ENCODE results near the gene ZBTB2.
"Not testable (repeated sequence)": the region's sequence is repeated elsewhere in the genome, so short reads cannot be mapped to it uniquely, and the experiment has no call there.

ZBTB2 gene

GRCh38 chr6:151365233-151365632, 26.1 kb downstream of the ZBTB2 start:
- no peak for DNase-seq

- DNase-seq: no peak
Observed at GRCh38 chr6:151359486-151359885, 31.9 kb downstream of the ZBTB2 start.

- DNase-seq: no peak
Observed at GRCh38 chr6:151358475-151358874, 32.9 kb downstream of the ZBTB2 start.

GRCh38 chr6:151357758-151358436, 33.5 kb downstream of the ZBTB2 start:
- no peak for DNase-seq

- DNase-seq: not testable (repeated sequence)
Observed at GRCh38 chr6:151356983-151357382, 34.4 kb downstream of the ZBTB2 start.

- no peak for DNase-seq
Observed at GRCh38 chr6:151353795-151354194, 37.6 kb downstream of the ZBTB2 start.

GRCh38 chr6:151352410-151353396, 38.7 kb downstream of the ZBTB2 start:
- no peak for DNase-seq

- DNase-seq: no peak
Observed at GRCh38 chr6:151351731-151352130, 39.6 kb downstream of the ZBTB2 start.

- DNase-seq: no peak
Observed at GRCh38 chr6:151351146-151351700, 40.1 kb downstream of the ZBTB2 start.

GRCh38 chr6:151350442-151351145, 40.8 kb downstream of the ZBTB2 start:
- no peak for DNase-seq

- no peak for DNase-seq
Observed at GRCh38 chr6:151349651-151350270, 41.6 kb downstream of the ZBTB2 start.

- not testable (repeated sequence) for DNase-seq
Observed at GRCh38 chr6:151342750-151343149, 48.6 kb downstream of the ZBTB2 start.

- DNase-seq: no peak
Observed at GRCh38 chr6:151341476-151342195, 49.7 kb downstream of the ZBTB2 start.

GRCh38 chr6:151340219-151340978, 51.0 kb downstream of the ZBTB2 start:
- DNase-seq: no peak

- no peak for DNase-seq
Observed at GRCh38 chr6:151339369-151339768, 52.0 kb downstream of the ZBTB2 start.

GRCh38 chr6:151338651-151339200, 52.6 kb downstream of the ZBTB2 start:
- no peak for DNase-seq

- no peak for DNase-seq
Observed at GRCh38 chr6:151335930-151336329, 55.4 kb downstream of the ZBTB2 start.

GRCh38 chr6:151330130-151330696, 61.1 kb downstream of the ZBTB2 start:
- no peak for DNase-seq

GRCh38 chr6:151327101-151327500, 64.3 kb downstream of the ZBTB2 start:
- no peak for DNase-seq

- DNase-seq: no peak
Observed at GRCh38 chr6:151326116-151326825, 65.1 kb downstream of the ZBTB2 start.
